Cardiac fibroblast (primary cell): ENCODE data around the gene CNN2.

ENCODE experiments used
- DNase-seq, 2 donors: peaks; one replicate each; pipeline versions ENCODE4 v3.0.0 to v3.0.0-alpha.2; 2010; ENCODE audit warnings: low read depth in 2 of 2
- H3K4me3 ChIP-seq, 2 donors: replicated peaks in 1 of 2; 1 replicate in 1 of 2; 2 replicates in 1 of 2; pipeline ENCODE4 v1.5.1; 2011; ENCODE audit warnings: low read depth in 2 of 2, low read length in 2 of 2, mild to moderate bottlenecking in 2 of 2, moderate library complexity in 1 of 2
- TF ChIP-seq, protein P1 (sequence below): IDR thresholded peaks from one replicate; pipeline ENCODE4 v1.5.1; 2011; ENCODE audit warnings: low read depth, mild to moderate bottlenecking, low read length, inconsistent platforms

CNN2 gene

DNA sequence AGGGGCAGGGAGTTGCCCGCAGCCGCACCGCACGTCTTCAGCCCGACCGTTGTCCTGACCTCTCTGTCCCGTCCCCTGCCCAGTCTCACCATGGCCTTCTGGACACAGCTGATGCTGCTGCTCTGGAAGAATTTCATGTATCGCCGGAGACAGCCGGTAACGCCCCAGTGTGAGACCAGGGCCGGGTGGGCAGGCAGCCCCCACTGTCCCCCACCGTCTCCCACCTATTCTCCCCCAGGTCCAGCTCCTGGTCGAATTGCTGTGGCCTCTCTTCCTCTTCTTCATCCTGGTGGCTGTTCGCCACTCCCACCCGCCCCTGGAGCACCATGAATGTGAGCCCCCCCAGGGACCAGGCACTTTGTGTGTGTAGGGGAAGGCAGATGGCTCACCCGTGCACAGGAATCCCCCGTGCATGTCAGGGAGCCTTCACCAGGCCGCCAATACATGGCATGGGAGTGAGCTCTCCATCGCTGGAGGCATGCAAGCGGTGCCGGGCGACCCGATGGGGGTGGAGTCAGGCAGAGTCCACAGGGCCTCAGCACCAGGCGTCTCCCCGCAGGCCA is 14.9 kb downstream of the CNN2 start:
- no peak for DNase-seq
- H3K4me3 ChIP-seq, result peak overlapping the region; percentile 53 to 65
- TF ChIP-seq, protein P1, sequence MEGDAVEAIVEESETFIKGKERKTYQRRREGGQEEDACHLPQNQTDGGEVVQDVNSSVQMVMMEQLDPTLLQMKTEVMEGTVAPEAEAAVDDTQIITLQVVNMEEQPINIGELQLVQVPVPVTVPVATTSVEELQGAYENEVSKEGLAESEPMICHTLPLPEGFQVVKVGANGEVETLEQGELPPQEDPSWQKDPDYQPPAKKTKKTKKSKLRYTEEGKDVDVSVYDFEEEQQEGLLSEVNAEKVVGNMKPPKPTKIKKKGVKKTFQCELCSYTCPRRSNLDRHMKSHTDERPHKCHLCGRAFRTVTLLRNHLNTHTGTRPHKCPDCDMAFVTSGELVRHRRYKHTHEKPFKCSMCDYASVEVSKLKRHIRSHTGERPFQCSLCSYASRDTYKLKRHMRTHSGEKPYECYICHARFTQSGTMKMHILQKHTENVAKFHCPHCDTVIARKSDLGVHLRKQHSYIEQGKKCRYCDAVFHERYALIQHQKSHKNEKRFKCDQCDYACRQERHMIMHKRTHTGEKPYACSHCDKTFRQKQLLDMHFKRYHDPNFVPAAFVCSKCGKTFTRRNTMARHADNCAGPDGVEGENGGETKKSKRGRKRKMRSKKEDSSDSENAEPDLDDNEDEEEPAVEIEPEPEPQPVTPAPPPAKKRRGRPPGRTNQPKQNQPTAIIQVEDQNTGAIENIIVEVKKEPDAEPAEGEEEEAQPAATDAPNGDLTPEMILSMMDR, result no peak

DNA sequence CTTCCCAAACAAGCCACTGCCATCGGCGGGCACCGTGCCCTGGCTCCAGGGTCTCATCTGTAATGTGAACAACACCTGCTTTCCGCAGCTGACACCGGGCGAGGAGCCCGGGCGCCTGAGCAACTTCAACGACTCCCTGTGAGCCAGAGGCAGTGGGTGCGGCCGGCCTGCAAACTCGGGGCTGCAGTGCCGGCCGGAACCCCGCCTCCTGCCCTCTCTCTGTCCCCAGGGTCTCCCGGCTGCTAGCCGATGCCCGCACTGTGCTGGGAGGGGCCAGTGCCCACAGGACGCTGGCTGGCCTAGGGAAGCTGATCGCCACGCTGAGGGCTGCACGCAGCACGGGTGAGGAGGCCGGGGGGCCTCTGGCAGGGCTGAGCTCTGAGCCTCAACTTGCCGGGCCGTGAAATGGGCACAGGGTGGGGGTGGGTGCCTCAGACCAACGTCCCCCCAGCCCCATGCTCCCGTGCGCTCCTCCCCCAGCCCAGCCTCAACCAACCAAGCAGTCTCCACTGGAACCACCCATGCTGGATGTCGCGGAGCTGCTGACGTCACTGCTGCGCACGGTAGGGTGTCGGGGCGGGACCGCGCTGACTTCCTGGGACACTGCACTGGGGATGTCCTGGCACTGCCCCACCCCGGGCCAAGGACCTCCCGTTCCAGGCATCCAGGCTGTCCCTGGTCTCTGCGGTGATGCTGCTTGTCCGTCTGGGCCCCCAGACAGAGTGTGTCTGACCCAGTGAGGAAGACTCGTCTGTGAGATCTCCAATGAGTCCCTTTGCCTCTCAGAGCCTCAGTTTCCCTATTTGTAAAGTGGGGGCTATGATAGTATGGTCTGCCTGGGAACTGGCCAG is 15.7 kb downstream of the CNN2 start:
- DNase-seq, result peak in 1 of 2 donors; percentile 50
- no peak overlapping the region for H3K4me3 ChIP-seq
- TF ChIP-seq, protein P1, result no peak

DNA sequence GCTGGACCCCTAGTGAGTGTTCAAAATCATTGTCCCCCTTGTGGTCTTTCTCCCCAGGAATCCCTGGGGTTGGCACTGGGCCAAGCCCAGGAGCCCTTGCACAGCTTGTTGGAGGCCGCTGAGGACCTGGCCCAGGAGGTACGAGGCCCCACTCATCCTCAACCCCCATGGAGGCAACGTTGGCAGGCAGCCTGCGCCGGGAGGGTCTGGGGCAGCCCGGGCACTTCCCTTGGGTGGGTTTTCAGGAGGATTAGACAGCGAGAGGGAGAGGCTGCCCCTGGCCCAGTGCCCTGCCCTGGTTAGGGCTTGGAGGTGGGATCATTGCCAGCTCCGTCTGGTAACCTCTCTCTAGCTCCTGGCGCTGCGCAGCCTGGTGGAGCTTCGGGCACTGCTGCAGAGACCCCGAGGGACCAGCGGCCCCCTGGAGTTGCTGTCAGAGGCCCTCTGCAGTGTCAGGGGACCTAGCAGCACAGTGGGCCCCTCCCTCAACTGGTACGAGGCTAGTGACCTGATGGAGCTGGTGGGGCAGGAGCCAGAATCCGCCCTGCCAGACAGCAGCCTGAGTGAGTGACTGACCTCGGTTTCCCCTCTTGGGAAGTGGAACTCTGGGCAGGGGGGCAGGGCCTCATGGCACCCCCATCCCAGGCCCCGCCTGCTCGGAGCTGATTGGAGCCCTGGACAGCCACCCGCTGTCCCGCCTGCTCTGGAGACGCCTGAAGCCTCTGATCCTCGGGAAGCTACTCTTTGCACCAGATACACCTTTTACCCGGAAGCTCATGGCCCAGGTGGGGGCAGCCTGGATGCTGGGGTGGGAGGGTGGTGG is 16.5 kb downstream of the CNN2 start:
- TF ChIP-seq, protein P1, result no peak
- H3K4me3 ChIP-seq, result no peak overlapping the region
- DNase-seq, result no peak

DNA sequence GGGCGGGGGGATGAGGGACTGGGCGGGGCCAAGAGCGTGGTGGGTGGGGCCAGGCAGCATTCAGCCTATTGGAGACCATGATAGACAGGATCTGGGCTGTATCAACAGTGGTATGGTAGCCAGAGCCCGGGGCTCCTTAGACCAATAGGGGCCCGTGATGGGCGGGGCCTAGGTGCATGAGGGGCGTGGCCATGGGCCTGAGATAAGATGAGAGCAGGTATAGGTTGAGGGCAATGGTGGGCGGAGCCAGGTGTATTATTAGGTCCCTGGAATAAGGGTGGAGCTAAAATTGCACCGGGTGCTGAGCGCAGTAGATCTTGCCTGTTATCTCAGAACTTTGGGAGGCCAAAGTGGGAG is 18.8 kb downstream of the CNN2 start:
- TF ChIP-seq, protein P1, result no peak
- H3K4me3 ChIP-seq, result no peak overlapping the region
- no peak for DNase-seq

DNA sequence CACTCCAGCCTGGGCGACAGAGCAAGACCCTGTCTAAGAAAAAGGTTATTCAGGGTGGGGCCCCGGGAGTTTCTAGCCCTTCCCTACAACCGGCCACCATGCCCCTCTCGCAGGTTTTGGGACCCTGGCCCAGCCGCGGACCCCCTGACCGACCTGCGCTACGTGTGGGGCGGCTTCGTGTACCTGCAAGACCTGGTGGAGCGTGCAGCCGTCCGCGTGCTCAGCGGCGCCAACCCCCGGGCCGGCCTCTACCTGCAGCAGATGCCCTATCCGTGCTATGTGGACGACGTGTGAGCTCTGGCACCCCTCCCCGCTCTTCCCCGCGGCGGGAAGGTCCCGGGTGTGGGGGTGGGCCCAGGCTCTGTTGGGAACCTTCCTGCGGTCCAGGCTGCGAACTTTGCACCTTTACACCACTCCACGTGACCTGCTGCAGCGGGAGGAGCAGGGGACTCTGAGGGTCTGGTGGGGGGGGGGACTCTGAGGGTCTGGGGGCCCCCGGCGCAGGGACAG is 19.8 kb downstream of the CNN2 start:
- TF ChIP-seq, protein P1, result no peak
- no peak overlapping the region for H3K4me3 ChIP-seq
- no peak for DNase-seq

DNA sequence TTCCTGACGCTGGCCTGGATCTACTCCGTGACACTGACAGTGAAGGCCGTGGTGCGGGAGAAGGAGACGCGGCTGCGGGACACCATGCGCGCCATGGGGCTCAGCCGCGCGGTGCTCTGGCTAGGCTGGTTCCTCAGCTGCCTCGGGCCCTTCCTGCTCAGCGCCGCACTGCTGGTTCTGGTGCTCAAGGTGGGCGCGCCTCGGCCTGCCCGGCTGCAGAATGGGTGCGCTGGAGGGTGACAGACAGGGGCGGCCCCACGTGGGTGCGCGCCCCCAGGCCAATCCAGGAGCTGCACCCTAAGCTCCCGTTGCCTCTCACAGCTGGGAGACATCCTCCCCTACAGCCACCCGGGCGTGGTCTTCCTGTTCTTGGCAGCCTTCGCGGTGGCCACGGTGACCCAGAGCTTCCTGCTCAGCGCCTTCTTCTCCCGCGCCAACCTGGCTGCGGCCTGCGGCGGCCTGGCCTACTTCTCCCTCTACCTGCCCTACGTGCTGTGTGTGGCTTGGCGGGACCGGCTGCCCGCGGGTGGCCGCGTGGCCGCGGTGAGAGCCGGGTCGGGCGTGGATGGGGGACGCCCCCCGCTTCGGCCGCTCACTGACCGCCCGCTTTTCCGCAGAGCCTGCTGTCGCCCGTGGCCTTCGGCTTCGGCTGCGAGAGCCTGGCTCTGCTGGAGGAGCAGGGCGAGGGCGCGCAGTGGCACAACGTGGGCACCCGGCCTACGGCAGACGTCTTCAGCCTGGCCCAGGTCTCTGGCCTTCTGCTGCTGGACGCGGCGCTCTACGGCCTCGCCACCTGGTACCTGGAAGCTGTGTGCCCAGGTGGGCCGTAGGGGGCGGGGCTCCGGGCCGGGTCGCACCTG is 20.7 kb downstream of the CNN2 start:
- TF ChIP-seq, protein P1, result no peak
- no peak for DNase-seq
- no peak overlapping the region for H3K4me3 ChIP-seq
